ENCODE results near the gene SCNN1G. TPM values are rescaled to one million over a fixed set of nuclear protein-coding genes. Genes with fewer than 3 reads are reported as not detected.

Gene SCNN1G
- total RNA-seq, 1 donor: not detected

- no peak overlapping the region for H3K27ac ChIP-seq (ENCODE audit: low read depth, low read length)
- H3K27me3 ChIP-seq (ENCODE audit: insufficient read depth, low read length): no peaks in the 10 kb centered on the region
- DNase-seq (ENCODE audit: insufficient read length, low spot score, missing footprints): no peak
- H3K4me1 ChIP-seq (ENCODE audit: insufficient read depth, low read length): no peaks in the 10 kb centered on the region
- H2AFZ ChIP-seq (ENCODE audit: low read length): no peak overlapping the region
- TF ChIP-seq CTCF (IDR thresholded peaks at IDR 0.05; ENCODE audit: extremely low read depth, low read depth, low read length): no peak
- no peak overlapping the region for H3K4me3 ChIP-seq (ENCODE audit: insufficient read depth, low read length)
- no peaks in the 10 kb centered on the region for H4K20me1 ChIP-seq (ENCODE audit: insufficient read depth, low read length)
- no peaks in the 10 kb centered on the region for H3K79me2 ChIP-seq (ENCODE audit: insufficient read depth, low read length)
- H3K36me3 ChIP-seq (ENCODE audit: insufficient read depth, low read length): no peaks in the 10 kb centered on the region
- no peaks in the 10 kb centered on the region for H3K9me3 ChIP-seq (ENCODE audit: low read depth, low read length)
- H3K4me2 ChIP-seq (ENCODE audit: insufficient read depth, low read length): no peak overlapping the region
Measured at GRCh38 chr16:23222929-23223328, 40.4 kb downstream of the SCNN1G start.

GRCh38 chr16:23223368-23223767, 40.8 kb downstream of the SCNN1G start:
- TF ChIP-seq CTCF (IDR thresholded peaks at IDR 0.05; ENCODE audit: extremely low read depth, low read depth, low read length): no peak

DNA sequence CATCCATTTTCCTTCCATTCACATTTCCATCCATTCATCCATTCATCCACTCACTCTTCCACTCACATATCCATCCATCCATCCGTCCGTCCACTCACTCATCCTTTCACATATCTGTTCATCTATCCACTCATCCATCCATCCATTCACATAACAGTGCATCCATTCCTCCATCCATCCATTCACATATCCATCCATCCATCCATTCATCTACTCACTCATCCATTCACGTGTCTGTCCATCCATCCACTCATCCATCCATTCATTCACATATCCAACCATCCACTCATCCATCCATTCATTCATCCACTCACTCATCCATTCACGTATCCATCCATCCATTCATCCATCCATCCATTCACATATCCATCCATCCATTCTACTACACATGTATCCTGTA, 42.6 kb downstream of the SCNN1G start:
- H3K9me3 ChIP-seq (ENCODE audit: low read depth, low read length): no peaks in the 10 kb centered on the region
- H3K36me3 ChIP-seq (ENCODE audit: insufficient read depth, low read length): no peaks in the 10 kb centered on the region
- H3K4me2 ChIP-seq (ENCODE audit: insufficient read depth, low read length): no peak overlapping the region
- no peak overlapping the region for H2AFZ ChIP-seq (ENCODE audit: low read length)
- no peak overlapping the region for H3K4me3 ChIP-seq (ENCODE audit: insufficient read depth, low read length)
- H3K4me1 ChIP-seq (ENCODE audit: insufficient read depth, low read length): no peaks in the 10 kb centered on the region
- no peaks in the 10 kb centered on the region for H4K20me1 ChIP-seq (ENCODE audit: insufficient read depth, low read length)
- no peaks in the 10 kb centered on the region for H3K27me3 ChIP-seq (ENCODE audit: insufficient read depth, low read length)
- H3K79me2 ChIP-seq (ENCODE audit: insufficient read depth, low read length): no peaks in the 10 kb centered on the region
- TF ChIP-seq CTCF (IDR thresholded peaks at IDR 0.05; ENCODE audit: extremely low read depth, low read depth, low read length): no peak
- H3K27ac ChIP-seq (ENCODE audit: low read depth, low read length): no peak overlapping the region
- DNase-seq (ENCODE audit: insufficient read length, low spot score, missing footprints): no peak

More at GRCh38 chr16:23223368-23223767, 40.8 kb downstream of the SCNN1G start:
- H3K4me1 ChIP-seq (ENCODE audit: insufficient read depth, low read length): no peaks in the 10 kb centered on the region
- H2AFZ ChIP-seq (ENCODE audit: low read length): no peak overlapping the region
- H3K9me3 ChIP-seq (ENCODE audit: low read depth, low read length): no peaks in the 10 kb centered on the region
- no peak overlapping the region for H3K4me2 ChIP-seq (ENCODE audit: insufficient read depth, low read length)
- H3K36me3 ChIP-seq (ENCODE audit: insufficient read depth, low read length): no peaks in the 10 kb centered on the region
- H4K20me1 ChIP-seq (ENCODE audit: insufficient read depth, low read length): no peaks in the 10 kb centered on the region
- H3K27me3 ChIP-seq (ENCODE audit: insufficient read depth, low read length): no peaks in the 10 kb centered on the region
- H3K4me3 ChIP-seq (ENCODE audit: insufficient read depth, low read length): no peak overlapping the region
- no peak overlapping the region for H3K27ac ChIP-seq (ENCODE audit: low read depth, low read length)
- no peaks in the 10 kb centered on the region for H3K79me2 ChIP-seq (ENCODE audit: insufficient read depth, low read length)
- DNase-seq (ENCODE audit: insufficient read length, low spot score, missing footprints): no peak

GRCh38 chr16:23225634-23226033, 43.1 kb downstream of the SCNN1G start:
- no peak overlapping the region for H3K4me3 ChIP-seq (ENCODE audit: insufficient read depth, low read length)
- H3K27me3 ChIP-seq (ENCODE audit: insufficient read depth, low read length): no peaks in the 10 kb centered on the region
- no peak overlapping the region for H2AFZ ChIP-seq (ENCODE audit: low read length)
- no peaks in the 10 kb centered on the region for H3K79me2 ChIP-seq (ENCODE audit: insufficient read depth, low read length)
- TF ChIP-seq CTCF (IDR thresholded peaks at IDR 0.05; ENCODE audit: extremely low read depth, low read depth, low read length): no peak
- no peak overlapping the region for H3K27ac ChIP-seq (ENCODE audit: low read depth, low read length)
- no peaks in the 10 kb centered on the region for H4K20me1 ChIP-seq (ENCODE audit: insufficient read depth, low read length)
- H3K4me2 ChIP-seq (ENCODE audit: insufficient read depth, low read length): no peak overlapping the region
- no peaks in the 10 kb centered on the region for H3K9me3 ChIP-seq (ENCODE audit: low read depth, low read length)
- DNase-seq (ENCODE audit: insufficient read length, low spot score, missing footprints): no peak
- H3K4me1 ChIP-seq (ENCODE audit: insufficient read depth, low read length): no peaks in the 10 kb centered on the region
- H3K36me3 ChIP-seq (ENCODE audit: insufficient read depth, low read length): no peaks in the 10 kb centered on the region
